ENCODE results near the gene TNPO3.

The TNPO3 gene

GRCh38 chr7:128959296-128959695 is 95.6 kb downstream of the TNPO3 start:
- H3K36me3 Mint-ChIP-seq (ENCODE audit: low read depth), result peaks cover 77% of the 10 kb centered on the region
- H3K27ac Mint-ChIP-seq, result no peak overlapping the region
- no peak overlapping the region for H3K4me3 Mint-ChIP-seq
- H3K27me3 Mint-ChIP-seq (ENCODE audit: low read depth), result no peaks in the 10 kb centered on the region
- peaks cover 16% of the 10 kb centered on the region for H3K4me1 Mint-ChIP-seq
- no peaks in the 10 kb centered on the region for H3K9me3 Mint-ChIP-seq
- no peak for TF ChIP-seq CTCF (IDR thresholded peaks at IDR 0.05; ENCODE audit: unreplicated experiment in 3 of 3)

GRCh38 chr7:128955981-128956380 is 98.9 kb downstream of the TNPO3 start:
- no peaks in the 10 kb centered on the region for H3K27me3 Mint-ChIP-seq (ENCODE audit: low read depth)
- no peak overlapping the region for H3K27ac Mint-ChIP-seq
- TF ChIP-seq CTCF (IDR thresholded peaks at IDR 0.05; ENCODE audit: unreplicated experiment in 3 of 3), result no peak
- H3K4me1 Mint-ChIP-seq, result no peaks in the 10 kb centered on the region
- peaks cover 76% of the 10 kb centered on the region for H3K36me3 Mint-ChIP-seq (ENCODE audit: low read depth)
- no peak overlapping the region for H3K4me3 Mint-ChIP-seq
- no peaks in the 10 kb centered on the region for H3K9me3 Mint-ChIP-seq

- Mint-ChIP-seq H3K4me1 (no peaks in the 10 kb centered on the region), H3K27ac (no peak overlapping the region), H3K4me3 (no peak overlapping the region), H3K9me3 (no peaks in the 10 kb centered on the region), H3K36me3 (ENCODE audit: low read depth) (peaks cover 74% of the 10 kb centered on the region), H3K27me3 (ENCODE audit: low read depth) (no peaks in the 10 kb centered on the region)
- TF ChIP-seq CTCF (IDR thresholded peaks at IDR 0.05; ENCODE audit: unreplicated experiment in 3 of 3), result no peak
Measured at GRCh38 chr7:128954830-128955802, 99.8 kb downstream of the TNPO3 start.

GRCh38 chr7:128954150-128954549 is 100.8 kb downstream of the TNPO3 start:
- H3K9me3 Mint-ChIP-seq, result no peaks in the 10 kb centered on the region
- no peak overlapping the region for H3K4me3 Mint-ChIP-seq
- no peak overlapping the region for H3K27ac Mint-ChIP-seq
- no peaks in the 10 kb centered on the region for H3K27me3 Mint-ChIP-seq (ENCODE audit: low read depth)
- no peak for TF ChIP-seq CTCF (IDR thresholded peaks at IDR 0.05; ENCODE audit: unreplicated experiment in 3 of 3)
- H3K36me3 Mint-ChIP-seq (ENCODE audit: low read depth), result peaks cover 66% of the 10 kb centered on the region
- H3K4me1 Mint-ChIP-seq, result no peaks in the 10 kb centered on the region

- peaks cover 41% of the 10 kb centered on the region for H3K36me3 Mint-ChIP-seq (ENCODE audit: low read depth)
- no peaks in the 10 kb centered on the region for H3K27me3 Mint-ChIP-seq (ENCODE audit: low read depth)
- no peaks in the 10 kb centered on the region for H3K4me1 Mint-ChIP-seq
- H3K9me3 Mint-ChIP-seq, result no peaks in the 10 kb centered on the region
- H3K4me3 Mint-ChIP-seq, result no peak overlapping the region
- H3K27ac Mint-ChIP-seq, result no peak overlapping the region
- TF ChIP-seq CTCF (IDR thresholded peaks at IDR 0.05; ENCODE audit: unreplicated experiment in 3 of 3), result no peak
Measured at GRCh38 chr7:128951296-128951695, 103.6 kb downstream of the TNPO3 start.
